Measurements from ENCODE around the gene TRIP13. TPM values are rescaled to one million over a fixed set of nuclear protein-coding genes. Genes with fewer than 3 reads are reported as not detected.

The TRIP13 gene
- total and polyA plus RNA-seq, 2 experiments from 2014 or later, result 10.4 to 12.4 TPM

GRCh38 chr5:882253-883183 lies 10.2 kb upstream of the TRIP13 start:
- TF ChIP-seq, protein P1, sequence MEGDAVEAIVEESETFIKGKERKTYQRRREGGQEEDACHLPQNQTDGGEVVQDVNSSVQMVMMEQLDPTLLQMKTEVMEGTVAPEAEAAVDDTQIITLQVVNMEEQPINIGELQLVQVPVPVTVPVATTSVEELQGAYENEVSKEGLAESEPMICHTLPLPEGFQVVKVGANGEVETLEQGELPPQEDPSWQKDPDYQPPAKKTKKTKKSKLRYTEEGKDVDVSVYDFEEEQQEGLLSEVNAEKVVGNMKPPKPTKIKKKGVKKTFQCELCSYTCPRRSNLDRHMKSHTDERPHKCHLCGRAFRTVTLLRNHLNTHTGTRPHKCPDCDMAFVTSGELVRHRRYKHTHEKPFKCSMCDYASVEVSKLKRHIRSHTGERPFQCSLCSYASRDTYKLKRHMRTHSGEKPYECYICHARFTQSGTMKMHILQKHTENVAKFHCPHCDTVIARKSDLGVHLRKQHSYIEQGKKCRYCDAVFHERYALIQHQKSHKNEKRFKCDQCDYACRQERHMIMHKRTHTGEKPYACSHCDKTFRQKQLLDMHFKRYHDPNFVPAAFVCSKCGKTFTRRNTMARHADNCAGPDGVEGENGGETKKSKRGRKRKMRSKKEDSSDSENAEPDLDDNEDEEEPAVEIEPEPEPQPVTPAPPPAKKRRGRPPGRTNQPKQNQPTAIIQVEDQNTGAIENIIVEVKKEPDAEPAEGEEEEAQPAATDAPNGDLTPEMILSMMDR (IDR thresholded peaks at IDR 0.05; ENCODE audit: low read depth, low read length), result no peak
- Histone ChIP-seq H3K36me3 (peaks cover 40% of the 10 kb centered on the region), H3K4me3 (no peak overlapping the region), H3K27ac (no peak overlapping the region), H3K9me3 (ENCODE audit: low read depth) (no peaks in the 10 kb centered on the region), H3K27me3 (no peaks in the 10 kb centered on the region), H3K4me1 (ENCODE audit: low read depth) (no peaks in the 10 kb centered on the region)
- no peak for DNase-seq (ENCODE audit: low read depth in 1 of 2, low spot score in 1 of 2)

DNA sequence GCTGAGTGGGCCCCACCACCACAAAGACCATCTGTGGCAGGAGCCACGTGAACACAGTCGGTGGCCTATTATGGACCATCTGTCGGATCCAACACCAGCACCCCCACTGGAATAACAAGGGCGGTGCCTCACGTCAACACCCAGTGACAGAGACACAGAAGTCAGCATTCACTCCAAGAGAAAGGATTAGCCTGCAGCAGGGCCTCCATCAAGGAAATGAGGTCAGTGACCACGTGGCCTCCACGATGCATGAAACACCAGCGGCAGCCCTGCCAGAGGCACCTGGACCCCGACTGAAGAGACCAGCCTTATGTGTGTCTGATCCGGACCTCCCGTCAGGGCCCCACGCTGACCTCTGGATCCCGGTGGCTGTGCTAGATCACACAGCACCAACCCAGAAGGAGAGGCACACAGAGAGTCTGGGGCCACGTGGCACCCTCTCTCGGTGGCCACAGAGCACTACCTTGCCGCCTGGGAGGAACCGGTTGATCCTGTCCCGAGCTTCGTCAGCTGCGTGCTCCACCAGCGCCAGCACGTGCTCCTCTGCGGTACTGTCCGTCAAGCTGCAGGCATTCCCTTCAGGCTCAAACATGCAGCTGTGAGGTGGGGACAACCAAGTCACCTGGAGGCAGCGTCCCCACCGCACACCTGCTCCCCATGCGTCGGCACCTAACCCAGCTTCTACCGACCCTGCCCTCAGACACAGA lies 9.1 kb upstream of the TRIP13 start:
- Histone ChIP-seq H3K36me3 (peaks cover 48% of the 10 kb centered on the region), H3K27me3 (no peaks in the 10 kb centered on the region), H3K9me3 (ENCODE audit: low read depth) (no peaks in the 10 kb centered on the region), H3K27ac (no peak overlapping the region), H3K4me1 (ENCODE audit: low read depth) (no peaks in the 10 kb centered on the region), H3K4me3 (no peak overlapping the region)
- TF ChIP-seq, protein P1 (IDR thresholded peaks at IDR 0.05; ENCODE audit: low read depth, low read length), result no peak
- DNase-seq (ENCODE audit: low read depth in 1 of 2, low spot score in 1 of 2), result no peak

GRCh38 chr5:884345-885126 lies 8.1 kb upstream of the TRIP13 start:
- H3K4me1 ChIP-seq (ENCODE audit: low read depth), result no peaks in the 10 kb centered on the region
- peaks cover 57% of the 10 kb centered on the region for H3K36me3 ChIP-seq
- no peaks in the 10 kb centered on the region for H3K9me3 ChIP-seq (ENCODE audit: low read depth)
- H3K4me3 ChIP-seq, result no peak overlapping the region
- H3K27me3 ChIP-seq, result no peaks in the 10 kb centered on the region
- DNase-seq (ENCODE audit: low read depth in 1 of 2, low spot score in 1 of 2), result no peak
- TF ChIP-seq, protein P1 (IDR thresholded peaks at IDR 0.05; ENCODE audit: low read depth, low read length), result no peak
- H3K27ac ChIP-seq, result no peak overlapping the region

GRCh38 chr5:885127-885442 lies 7.6 kb upstream of the TRIP13 start:
- TF ChIP-seq, protein P1 (IDR thresholded peaks at IDR 0.05; ENCODE audit: low read depth, low read length), result no peak
- no peak for DNase-seq (ENCODE audit: low read depth in 1 of 2, low spot score in 1 of 2)
- H3K36me3 ChIP-seq, result peaks cover 61% of the 10 kb centered on the region
- no peak overlapping the region for H3K4me3 ChIP-seq
- H3K9me3 ChIP-seq (ENCODE audit: low read depth), result no peaks in the 10 kb centered on the region
- H3K4me1 ChIP-seq (ENCODE audit: low read depth), result no peaks in the 10 kb centered on the region
- no peaks in the 10 kb centered on the region for H3K27me3 ChIP-seq
- H3K27ac ChIP-seq, result no peak overlapping the region

- H3K27me3 ChIP-seq, result no peaks in the 10 kb centered on the region
- H3K4me3 ChIP-seq, result no peak overlapping the region
- no peaks in the 10 kb centered on the region for H3K9me3 ChIP-seq (ENCODE audit: low read depth)
- TF ChIP-seq, protein P1 (IDR thresholded peaks at IDR 0.05; ENCODE audit: low read depth, low read length), result no peak
- DNase-seq (ENCODE audit: low read depth in 1 of 2, low spot score in 1 of 2), result no peak
- H3K4me1 ChIP-seq (ENCODE audit: low read depth), result no peaks in the 10 kb centered on the region
- H3K36me3 ChIP-seq, result peaks cover 61% of the 10 kb centered on the region
- no peak overlapping the region for H3K27ac ChIP-seq
These were observed 7.2 kb upstream of the TRIP13 start for GRCh38 chr5:885529-885928.

All from cardiac muscle cell (in vitro differentiated cells and primary cell).